MCF 10A (cell line): ENCODE results near the gene CCDC47. TPM values are rescaled to one million over a fixed set of nuclear protein-coding genes. Genes with fewer than 3 reads are reported as not detected.

Experiments
- BruUV-seq: library from RNA; stranded (reverse); fragments of 400-500 nt; replicated peaks from 2 replicates; lab custom pipeline; 2021; lab: Mats Ljungman, UMichigan
- CTCF ChIA-PET: fragments of 300-600 bp; sonication (Branson Sonifier 250); formaldehyde crosslinking; extraction: SDS; loops from one replicate; lab custom pipeline; 2021; ENCODE audit warnings: antibody characterized with exemption, inconsistent platforms; lab: Yijun Ruan, JAX
- POLR2A ChIA-PET: fragments of 300-600, 350-650 bp; sonication (Branson Sonifier 250); formaldehyde crosslinking; extraction: SDS; loops from one replicate; lab custom pipeline; 2020; ENCODE audit warnings: antibody characterized with exemption, inconsistent platforms; lab: Yijun Ruan, JAX
- DNase-seq: peaks from one replicate; pipeline ENCODE4 v3.0.0-alpha.2; 2018; ENCODE audit not compliant: unreplicated experiment
- H3K27ac Mint-ChIP-seq: one replicate; pipeline ENCODE4 v1.8.0; 2022; ENCODE audit warnings: mild to moderate bottlenecking, low read depth, mixed read lengths; ENCODE audit not compliant: unreplicated experiment
- H3K27me3 Mint-ChIP-seq: one replicate; pipeline ENCODE4 v1.8.0; 2022; ENCODE audit warnings: mixed read lengths; ENCODE audit not compliant: insufficient read depth, unreplicated experiment
- H3K36me3 Mint-ChIP-seq: one replicate; pipeline ENCODE4 v1.8.0; 2022; ENCODE audit warnings: mild to moderate bottlenecking, moderate library complexity, mixed read lengths; ENCODE audit not compliant: insufficient read depth, unreplicated experiment
- H3K4me1 Mint-ChIP-seq: one replicate; pipeline ENCODE4 v1.8.0; 2022; ENCODE audit warnings: mixed read lengths; ENCODE audit not compliant: insufficient read depth, unreplicated experiment
- H3K4me3 Mint-ChIP-seq: one replicate; pipeline ENCODE4 v1.8.0; 2022; ENCODE audit warnings: mild to moderate bottlenecking, moderate library complexity, mixed read lengths; ENCODE audit not compliant: unreplicated experiment
- H3K9me3 Mint-ChIP-seq: one replicate; pipeline ENCODE4 v1.8.0; 2022; ENCODE audit warnings: mixed read lengths; ENCODE audit not compliant: unreplicated experiment
- intact Hi-C: fragments of 100-400 bp; cut with micrococcal nuclease; formaldehyde crosslinking; loops from 2 replicates; pipeline ENCODE4 v1.14.1; 2022
- total RNA-seq: library from RNA; stranded (reverse); gene quantifications from 2 replicates; pipeline ENCODE4 v1.2.3, GENCODE V29; 2022
- TF ChIP-seq, protein P1 (sequence below): fragments of 200-600 bp; IDR thresholded peaks from one replicate; pipeline ENCODE4 v1.8.0; 2022; ENCODE audit warnings: antibody characterized with exemption, mild to moderate bottlenecking; ENCODE audit not compliant: unreplicated experiment

CCDC47 gene
- total RNA-seq, 1 experiment from 2014 or later, result 114 TPM

DNA sequence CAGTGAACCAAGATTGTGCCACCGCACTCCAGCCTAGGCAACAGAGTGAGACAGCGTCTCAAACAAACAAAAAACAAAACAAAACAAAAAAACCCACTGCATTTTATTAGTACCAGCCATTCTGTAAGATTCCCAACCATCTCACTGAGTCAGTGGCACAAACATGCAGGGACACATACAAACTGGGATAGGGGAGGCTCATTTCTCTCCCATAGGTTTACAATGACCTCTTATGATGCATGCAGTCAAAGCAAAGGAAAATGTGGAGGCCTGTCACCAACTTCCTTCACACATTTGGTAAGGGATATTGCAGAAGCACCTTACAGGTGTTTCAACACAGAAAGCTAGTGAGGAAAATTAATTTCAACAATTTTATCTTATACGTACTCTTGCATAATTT lies 19.4 kb downstream of the CCDC47 start:
- BruUV-seq, result no TSS peak
- Mint-ChIP-seq H3K9me3 (no peaks in the 10 kb centered on the region), H3K27ac (no peak overlapping the region), H3K36me3 (peaks cover 92% of the 10 kb centered on the region), H3K4me3 (no peak overlapping the region), H3K4me1 (no peaks in the 10 kb centered on the region), H3K27me3 (no peaks in the 10 kb centered on the region)
- intact Hi-C loops, result no loop called here
- TF ChIP-seq, protein P1, sequence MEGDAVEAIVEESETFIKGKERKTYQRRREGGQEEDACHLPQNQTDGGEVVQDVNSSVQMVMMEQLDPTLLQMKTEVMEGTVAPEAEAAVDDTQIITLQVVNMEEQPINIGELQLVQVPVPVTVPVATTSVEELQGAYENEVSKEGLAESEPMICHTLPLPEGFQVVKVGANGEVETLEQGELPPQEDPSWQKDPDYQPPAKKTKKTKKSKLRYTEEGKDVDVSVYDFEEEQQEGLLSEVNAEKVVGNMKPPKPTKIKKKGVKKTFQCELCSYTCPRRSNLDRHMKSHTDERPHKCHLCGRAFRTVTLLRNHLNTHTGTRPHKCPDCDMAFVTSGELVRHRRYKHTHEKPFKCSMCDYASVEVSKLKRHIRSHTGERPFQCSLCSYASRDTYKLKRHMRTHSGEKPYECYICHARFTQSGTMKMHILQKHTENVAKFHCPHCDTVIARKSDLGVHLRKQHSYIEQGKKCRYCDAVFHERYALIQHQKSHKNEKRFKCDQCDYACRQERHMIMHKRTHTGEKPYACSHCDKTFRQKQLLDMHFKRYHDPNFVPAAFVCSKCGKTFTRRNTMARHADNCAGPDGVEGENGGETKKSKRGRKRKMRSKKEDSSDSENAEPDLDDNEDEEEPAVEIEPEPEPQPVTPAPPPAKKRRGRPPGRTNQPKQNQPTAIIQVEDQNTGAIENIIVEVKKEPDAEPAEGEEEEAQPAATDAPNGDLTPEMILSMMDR, result no peak
- POLR2A ChIA-PET, result interaction anchor here (1.1 to 1.5 kb wide), 2 partner anchors 19 to 21 kb away, joined by 3 read pairs; no protein-coding TSS in a partner anchor
- no peak for DNase-seq
- CTCF ChIA-PET, result interaction anchor here (0.5 to 0.7 kb wide), 2 partner anchors 55 to 74 kb away, joined by 3 read pairs; no protein-coding TSS in a partner anchor

DNA sequence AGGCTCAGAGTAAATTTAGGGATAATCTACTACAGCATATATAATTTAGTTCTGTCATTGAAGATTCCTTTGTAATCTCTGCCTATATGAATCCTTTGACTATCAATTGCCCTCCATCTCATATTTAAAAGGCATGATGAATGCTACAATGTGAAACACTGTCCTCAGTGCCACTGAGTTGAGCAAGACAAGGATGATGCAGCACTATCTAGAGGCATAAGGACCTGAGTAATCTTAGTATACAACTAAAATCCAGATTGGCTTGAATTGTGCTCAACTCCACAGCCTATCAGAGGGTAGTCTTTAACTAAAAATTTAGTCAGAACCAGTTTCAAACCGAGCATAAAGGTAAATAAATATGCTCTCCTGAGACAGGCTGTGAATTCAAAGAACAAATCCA lies 20.2 kb downstream of the CCDC47 start:
- Mint-ChIP-seq H3K9me3 (no peaks in the 10 kb centered on the region), H3K4me3 (no peak overlapping the region), H3K4me1 (no peaks in the 10 kb centered on the region), H3K36me3 (peaks cover 92% of the 10 kb centered on the region), H3K27ac (no peak overlapping the region), H3K27me3 (no peaks in the 10 kb centered on the region)
- ChIA-PET POLR2A (interaction anchor here (1.0 to 1.5 kb wide), 3 partner anchors 15 to 21 kb away, joined by 3 to 7 read pairs (median 3); no protein-coding TSS in a partner anchor), CTCF (no interaction called here)
- DNase-seq, result no peak
- BruUV-seq, result no TSS peak
- TF ChIP-seq, protein P1, result no peak
- intact Hi-C loops, result no loop called here

DNA sequence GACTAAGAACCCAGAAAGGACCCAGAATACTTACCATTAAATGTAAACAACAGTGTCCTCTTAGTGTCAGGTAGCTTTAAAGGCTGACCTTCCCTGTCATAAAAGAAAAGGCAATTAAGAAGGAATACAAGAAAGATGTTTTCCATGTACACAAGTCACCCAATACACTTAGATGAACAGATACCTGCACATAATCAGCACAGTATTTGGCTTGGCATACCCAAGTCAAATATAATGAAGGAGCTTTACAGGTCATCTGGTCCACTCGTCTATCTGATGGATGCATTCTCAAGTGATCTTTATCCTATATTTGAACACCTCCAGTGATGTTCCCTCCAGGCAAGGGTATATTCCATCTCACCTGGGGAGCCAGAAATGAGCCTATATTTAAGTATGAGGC lies 20.7 kb downstream of the CCDC47 start:
- TF ChIP-seq, protein P1, result no peak
- no TSS peak for BruUV-seq

DNA sequence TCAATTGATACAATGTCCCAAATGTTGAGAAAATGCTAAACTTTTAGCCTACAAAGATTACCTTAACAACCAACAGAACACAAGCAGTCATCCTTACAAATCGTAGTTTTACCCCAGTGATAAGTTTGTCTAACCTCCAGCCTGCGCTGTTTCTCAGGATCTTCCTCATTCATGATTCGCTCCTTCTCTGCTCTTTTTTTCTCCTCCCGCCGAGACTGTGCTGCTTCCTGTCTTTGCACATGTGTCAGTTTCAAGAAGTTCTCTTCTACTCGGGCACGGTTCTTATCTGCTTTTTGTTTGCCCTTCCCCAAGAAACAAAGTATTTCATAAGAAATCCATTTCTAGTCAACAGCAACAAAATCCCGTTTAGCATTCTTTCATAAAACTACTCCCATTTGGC lies 21.6 kb downstream of the CCDC47 start:
- H3K27ac Mint-ChIP-seq, result no peak overlapping the region
- TF ChIP-seq, protein P1, result no peak
- POLR2A ChIA-PET, result interaction anchor here (1.0 to 1.1 kb wide), 2 partner anchors 10 to 22 kb away, joined by 3 to 4 read pairs; partner anchors contain the start of genes CCDC47 and DDX42
- H3K4me1 Mint-ChIP-seq, result no peaks in the 10 kb centered on the region
- no peak for DNase-seq
- TSS peak; percentile 35 for BruUV-seq
- intact Hi-C loops, result no loop called here
- H3K27me3 Mint-ChIP-seq, result no peaks in the 10 kb centered on the region
- CTCF ChIA-PET, result no interaction called here
- no peak overlapping the region for H3K4me3 Mint-ChIP-seq
- no peaks in the 10 kb centered on the region for H3K9me3 Mint-ChIP-seq
- peaks cover 91% of the 10 kb centered on the region for H3K36me3 Mint-ChIP-seq

More for the DNA sequence above, 20.7 kb downstream of the CCDC47 start:
- Mint-ChIP-seq H3K4me3 (no peak overlapping the region), H3K4me1 (no peaks in the 10 kb centered on the region), H3K27me3 (no peaks in the 10 kb centered on the region), H3K36me3 (peaks cover 91% of the 10 kb centered on the region), H3K27ac (no peak overlapping the region), H3K9me3 (no peaks in the 10 kb centered on the region)
- no peak for DNase-seq
- CTCF ChIA-PET, result no interaction called here
- POLR2A ChIA-PET, result interaction anchor here (1.0 to 1.1 kb wide), 3 partner anchors 9 to 21 kb away, joined by 3 to 7 read pairs (median 4); partner anchors contain the start of genes CCDC47 and DDX42
- intact Hi-C loops, result no loop called here
